Neural progenitor cell (in vitro differentiated cells): ENCODE data around the gene PPP1R9B. TPM values are rescaled to one million over a fixed set of nuclear protein-coding genes. Genes with fewer than 3 reads are reported as not detected.

Experiments used
- DNase-seq: peaks from one replicate; pipeline ENCODE4 v3.0.0-alpha.2; 2016; ENCODE audit warnings: low spot score
- H2AFZ ChIP-seq: fragments of 200-600 bp; sonication (generic); replicated peaks from 2 replicates; pipeline ENCODE4 v1.6.1; 2016; ENCODE audit warnings: antibody characterized with exemption
- H3F3A ChIP-seq: fragments of 200-600 bp; sonication (generic); 2 replicates; pipeline ENCODE4 v1.6.1; 2016; ENCODE audit warnings: antibody characterized with exemption, low read depth
- H3K27ac ChIP-seq: fragments of 200-600 bp; sonication (generic); 2 replicates; pipeline ENCODE4 v1.5.1; 2016; ENCODE audit warnings: mild to moderate bottlenecking
- H3K27me3 ChIP-seq: fragments of 200-600 bp; sonication (generic); 2 replicates; pipeline ENCODE4 v1.6.1; 2016; ENCODE audit warnings: mild to moderate bottlenecking, moderate library complexity
- H3K36me3 ChIP-seq: fragments of 200-600 bp; sonication (generic); 2 replicates; pipeline ENCODE4 v1.5.1; 2016
- H3K4me1 ChIP-seq: fragments of 200-600 bp; sonication (generic); 2 replicates; pipeline ENCODE4 v1.6.1; 2016; ENCODE audit warnings: mixed run types
- H3K4me2 ChIP-seq: fragments of 200-600 bp; sonication (generic); 2 replicates; pipeline ENCODE4 v1.6.1; 2016
- H3K4me3 ChIP-seq: fragments of 200-600 bp; sonication (generic); 2 replicates; pipeline ENCODE4 v1.5.1; 2016
- H3K79me2 ChIP-seq: fragments of 200-600 bp; sonication (generic); 2 replicates; pipeline ENCODE4 v1.6.1; 2016; ENCODE audit warnings: low read depth
- H3K9ac ChIP-seq: fragments of 200-600 bp; sonication (generic); 2 replicates; pipeline ENCODE4 v1.6.1; 2016
- H3K9me3 ChIP-seq: fragments of 200-600 bp; sonication (generic); 2 replicates; pipeline ENCODE4 v1.5.1; 2016; ENCODE audit warnings: low read depth
- H4K20me1 ChIP-seq: fragments of 200-600 bp; sonication (generic); 2 replicates; pipeline ENCODE4 v1.6.1; 2016; ENCODE audit warnings: low read depth
- H3K27ac Mint-ChIP-seq: 3 replicates; pipeline ENCODE4 v1.8.0; 2021; ENCODE audit warnings: mixed read lengths
- H3K27me3 Mint-ChIP-seq: 2 replicates; pipeline ENCODE4 v1.8.0; 2022; ENCODE audit warnings: low read depth, mild to moderate bottlenecking, inconsistent platforms, moderate library complexity, mixed read lengths; ENCODE audit not compliant: insufficient read depth
- H3K36me3 Mint-ChIP-seq: 3 replicates; pipeline ENCODE4 v1.8.0; 2021; ENCODE audit warnings: mixed read lengths
- H3K4me1 Mint-ChIP-seq: 3 replicates; pipeline ENCODE4 v1.8.0; 2021; ENCODE audit warnings: mixed read lengths
- H3K4me3 Mint-ChIP-seq: 3 replicates; pipeline ENCODE4 v1.8.0; 2021; ENCODE audit warnings: mild to moderate bottlenecking, moderate library complexity, mixed read lengths
- H3K9me3 Mint-ChIP-seq: 3 replicates; pipeline ENCODE4 v1.8.0; 2020; ENCODE audit warnings: mixed read lengths
- CTCF ChIP-seq: fragments of 200-600 bp; sonication (generic); IDR thresholded peaks from 2 replicates; pipeline ENCODE4 v1.5.1; 2017; ENCODE audit warnings: antibody characterized with exemption, mild to moderate bottlenecking
- EZH2 ChIP-seq: fragments of 200-600 bp; sonication (generic); IDR thresholded peaks from 2 replicates; pipeline ENCODE4 v1.6.1; 2017; ENCODE audit warnings: antibody characterized with exemption, mild to moderate bottlenecking, moderate library complexity
- EZH2phosphoT487 ChIP-seq: fragments of 200-600 bp; sonication (generic); IDR thresholded peaks from 2 replicates; pipeline ENCODE4 v1.6.1; 2017; ENCODE audit warnings: antibody characterized with exemption
- total RNA-seq: library from RNA; depleted of rRNA; stranded (reverse); fragments of >200 nt; gene quantifications from 2 replicates; pipeline ENCODE4 v1.2.3, GENCODE V29; 2015; ENCODE audit warnings: low replicate concordance

Gene PPP1R9B
- total RNA-seq, 1 donor from 2014 or later: 12.0 TPM

- H3K27ac Mint-ChIP-seq: peak overlapping the region; percentile 78
- Histone ChIP-seq H4K20me1 (no peaks in the 10 kb centered on the region), H3K9ac (no peak overlapping the region), H3K4me1 (peaks cover 12% of the 10 kb centered on the region), H3K27ac (no peak overlapping the region), H3F3A (peaks cover 20% of the 10 kb centered on the region), H3K4me2 (peak overlapping the region; percentile 42), H3K36me3 (no peaks in the 10 kb centered on the region), H2AFZ (peak overlapping the region; percentile 45), H3K79me2 (no peaks in the 10 kb centered on the region), H3K27me3 (no peaks in the 10 kb centered on the region), H3K4me3 (no peak overlapping the region), H3K9me3 (no peaks in the 10 kb centered on the region)
- no peaks in the 10 kb centered on the region for H3K9me3 Mint-ChIP-seq
- H3K36me3 Mint-ChIP-seq: no peaks in the 10 kb centered on the region
- peaks cover 9% of the 10 kb centered on the region for H3K27me3 Mint-ChIP-seq
- no peak for TF ChIP-seq EZH2phosphoT487
- no peak for TF ChIP-seq EZH2
- TF ChIP-seq CTCF: no peak
- no peak for DNase-seq
- peaks cover 45% of the 10 kb centered on the region for H3K4me1 Mint-ChIP-seq
- no peak overlapping the region for H3K4me3 Mint-ChIP-seq
These were observed 27.0 kb upstream of the PPP1R9B start for GRCh38 chr17:50177476-50177875.

- no peak for DNase-seq
- Histone ChIP-seq H3K27me3 (no peaks in the 10 kb centered on the region), H3K79me2 (no peaks in the 10 kb centered on the region), H4K20me1 (no peaks in the 10 kb centered on the region), H3K4me3 (no peak overlapping the region), H3K4me1 (peaks cover 12% of the 10 kb centered on the region), H2AFZ (peak overlapping the region; percentile 45), H3K9ac (no peak overlapping the region), H3K9me3 (no peaks in the 10 kb centered on the region), H3K27ac (no peak overlapping the region), H3F3A (peaks cover 20% of the 10 kb centered on the region), H3K36me3 (no peaks in the 10 kb centered on the region), H3K4me2 (no peak overlapping the region)
- no peaks in the 10 kb centered on the region for H3K36me3 Mint-ChIP-seq
- TF ChIP-seq EZH2 (no peak), CTCF (peak; percentile 16), EZH2phosphoT487 (no peak)
- peak overlapping the region; percentile 6 for H3K4me3 Mint-ChIP-seq
- peaks cover 9% of the 10 kb centered on the region for H3K27me3 Mint-ChIP-seq
- peaks cover 43% of the 10 kb centered on the region for H3K4me1 Mint-ChIP-seq
- H3K27ac Mint-ChIP-seq: peak overlapping the region; percentile 78
- no peaks in the 10 kb centered on the region for H3K9me3 Mint-ChIP-seq
These were observed 26.3 kb upstream of the PPP1R9B start for GRCh38 chr17:50176559-50177357.

GRCh38 chr17:50175035-50175807 lies 24.7 kb upstream of the PPP1R9B start:
- Histone ChIP-seq H4K20me1 (no peaks in the 10 kb centered on the region), H3K36me3 (no peaks in the 10 kb centered on the region), H3F3A (peaks cover 20% of the 10 kb centered on the region), H3K79me2 (no peaks in the 10 kb centered on the region), H3K4me2 (no peak overlapping the region), H2AFZ (no peak overlapping the region), H3K27ac (no peak overlapping the region), H3K4me1 (peaks cover 12% of the 10 kb centered on the region), H3K9me3 (no peaks in the 10 kb centered on the region), H3K9ac (no peak overlapping the region), H3K4me3 (no peak overlapping the region), H3K27me3 (no peaks in the 10 kb centered on the region)
- no peak overlapping the region for H3K27ac Mint-ChIP-seq
- peaks cover 36% of the 10 kb centered on the region for H3K4me1 Mint-ChIP-seq
- H3K27me3 Mint-ChIP-seq: peaks cover 11% of the 10 kb centered on the region
- H3K9me3 Mint-ChIP-seq: no peaks in the 10 kb centered on the region
- no peak for DNase-seq
- H3K4me3 Mint-ChIP-seq: no peak overlapping the region
- TF ChIP-seq EZH2phosphoT487 (no peak), EZH2 (no peak), CTCF (no peak)
- no peaks in the 10 kb centered on the region for H3K36me3 Mint-ChIP-seq
